KOPT-K1 (cell line): ENCODE measurements around the gene CTDNEP1.

Experiments used
- H3K27ac ChIP-seq: fragments of 200-600 bp; sonication (generic); 2 replicates; pipeline ENCODE4 v1.5.1; 2016; ENCODE audit warnings: antibody characterized with exemption, mild to moderate bottlenecking, low read depth, low read length; ENCODE audit not compliant: poor library complexity, severe bottlenecking
- H3K36me3 ChIP-seq: fragments of 200-600 bp; sonication (generic); 2 replicates; pipeline ENCODE4 v1.5.1; 2017; ENCODE audit warnings: antibody characterized with exemption, mild to moderate bottlenecking, low read length, moderate library complexity; ENCODE audit not compliant: insufficient read depth
- H3K9me3 ChIP-seq: fragments of 200-600 bp; sonication (generic); 2 replicates; pipeline ENCODE4 v1.5.1; 2017; ENCODE audit warnings: antibody characterized with exemption, low read length, mild to moderate bottlenecking; ENCODE audit not compliant: insufficient read depth, poor library complexity, severe bottlenecking

CTDNEP1 gene

GRCh38 chr17:7283471-7284216 is 32.1 kb upstream of the CTDNEP1 start:
- H3K9me3 ChIP-seq = no peaks in the 10 kb centered on the region

GRCh38 chr17:7282752-7283321 is 31.3 kb upstream of the CTDNEP1 start:
- Histone ChIP-seq H3K9me3 (no peaks in the 10 kb centered on the region), H3K36me3 (no peaks in the 10 kb centered on the region), H3K27ac (no peak overlapping the region)

More at GRCh38 chr17:7283471-7284216, 32.1 kb upstream of the CTDNEP1 start:
- Histone ChIP-seq H3K36me3 (no peaks in the 10 kb centered on the region), H3K27ac (no peak overlapping the region)

- no peak overlapping the region for H3K27ac ChIP-seq
Measured at GRCh38 chr17:7281953-7282751, 30.6 kb upstream of the CTDNEP1 start.

GRCh38 chr17:7281074-7281952 is 29.8 kb upstream of the CTDNEP1 start, which contains the start of gene SLC2A4:
Gene SLC2A4 (plus strand): TSS chr17:7281718. CDS start chr17:7281935, 217 bp downstream.
- Histone ChIP-seq H3K9me3 (no peaks in the 10 kb centered on the region), H3K27ac (no peak within 1 kb of the TSS), H3K36me3 (no peaks in the 10 kb centered on the region)

More at GRCh38 chr17:7281953-7282751, 30.6 kb upstream of the CTDNEP1 start:
- no peaks in the 10 kb centered on the region for H3K9me3 ChIP-seq
- no peaks in the 10 kb centered on the region for H3K36me3 ChIP-seq

- Histone ChIP-seq H3K36me3 (no peaks in the 10 kb centered on the region), H3K27ac (no peak overlapping the region), H3K9me3 (no peaks in the 10 kb centered on the region)
Measured at GRCh38 chr17:7280519-7281073, 29.1 kb upstream of the CTDNEP1 start.

- Histone ChIP-seq H3K9me3 (no peaks in the 10 kb centered on the region), H3K36me3 (no peaks in the 10 kb centered on the region), H3K27ac (no peak overlapping the region)
Measured at GRCh38 chr17:7279448-7279847, 27.9 kb upstream of the CTDNEP1 start.

GRCh38 chr17:7266784-7267183 is 15.2 kb upstream of the CTDNEP1 start:
- no peaks in the 10 kb centered on the region for H3K9me3 ChIP-seq
- no peak overlapping the region for H3K27ac ChIP-seq
- no peaks in the 10 kb centered on the region for H3K36me3 ChIP-seq

- no peak overlapping the region for H3K27ac ChIP-seq
- peaks cover 20% of the 10 kb centered on the region for H3K36me3 ChIP-seq
- H3K9me3 ChIP-seq = no peaks in the 10 kb centered on the region
Measured at GRCh38 chr17:7263801-7264078, 12.2 kb upstream of the CTDNEP1 start.

- H3K9me3 ChIP-seq = no peaks in the 10 kb centered on the region
- no peak overlapping the region for H3K27ac ChIP-seq
- H3K36me3 ChIP-seq = peaks cover 26% of the 10 kb centered on the region
Measured at GRCh38 chr17:7262935-7263800, 11.6 kb upstream of the CTDNEP1 start.

GRCh38 chr17:7262192-7262934 is 10.8 kb upstream of the CTDNEP1 start, which contains the start of gene CLDN7:
Gene CLDN7 (minus strand): TSS chr17:7262478. CDS start chr17:7262043, 435 bp downstream.
- H3K27ac ChIP-seq = no peak within 1 kb of the TSS
- peaks cover 34% of the 10 kb centered on the region for H3K36me3 ChIP-seq
- H3K9me3 ChIP-seq = no peaks in the 10 kb centered on the region

- H3K9me3 ChIP-seq = no peaks in the 10 kb centered on the region
- peaks cover 41% of the 10 kb centered on the region for H3K36me3 ChIP-seq
- no peak overlapping the region for H3K27ac ChIP-seq
Measured at GRCh38 chr17:7261379-7262191, 10.1 kb upstream of the CTDNEP1 start.

- Histone ChIP-seq H3K36me3 (peaks cover 49% of the 10 kb centered on the region), H3K27ac (no peak overlapping the region), H3K9me3 (no peaks in the 10 kb centered on the region)
Measured at GRCh38 chr17:7260651-7261378, 9.3 kb upstream of the CTDNEP1 start.
